HG02884 (cell line): ENCODE data around the gene CLIP2.
"Not testable (repeated sequence)": the region's sequence is repeated elsewhere in the genome, so short reads cannot be mapped to it uniquely, and the experiment has no call there.

ENCODE experiments used
- ATAC-seq: cut with Tn5 transposase; IDR thresholded peaks from one replicate; pipeline ENCODE4 v1.9.1; 2021; ENCODE audit warnings: mild to moderate bottlenecking, moderate library complexity; ENCODE audit not compliant: unreplicated experiment

Gene CLIP2

DNA sequence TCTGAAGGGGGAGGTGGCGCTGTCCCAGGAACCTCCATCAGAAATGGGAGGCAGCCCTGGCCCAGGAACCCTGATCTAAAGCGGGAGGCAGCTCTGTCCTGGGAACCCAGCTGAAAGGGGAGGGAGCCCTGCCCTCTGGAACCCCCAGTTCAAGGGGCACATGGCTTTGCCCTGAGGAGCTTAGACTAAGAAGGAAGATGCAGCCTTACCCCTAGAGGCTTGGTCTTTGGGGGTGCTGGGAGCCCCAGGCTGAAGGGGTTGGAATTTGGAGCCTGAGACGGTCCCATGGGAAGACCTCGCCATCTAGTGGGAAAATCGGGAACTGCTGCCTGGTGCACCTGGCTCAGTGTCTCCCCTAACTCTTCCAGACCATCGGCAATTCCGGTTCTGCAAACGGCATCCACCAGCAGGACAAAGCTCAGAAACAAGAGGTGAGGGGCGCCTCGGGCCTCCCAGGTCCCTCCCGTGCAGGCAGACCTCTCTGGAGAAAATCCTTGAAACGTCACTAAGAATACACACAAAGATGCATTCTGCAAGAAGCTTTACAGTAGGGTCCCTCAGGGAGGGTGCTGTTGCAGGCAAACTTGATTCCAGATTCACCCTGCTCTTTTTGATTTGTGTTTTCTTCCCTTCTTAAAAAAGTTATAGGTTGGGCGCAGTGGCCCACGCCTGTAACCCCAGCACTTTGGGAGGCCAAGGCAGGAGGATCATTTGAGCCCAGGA is 112.1 kb downstream of the CLIP2 start:
- ATAC-seq = no peak

DNA sequence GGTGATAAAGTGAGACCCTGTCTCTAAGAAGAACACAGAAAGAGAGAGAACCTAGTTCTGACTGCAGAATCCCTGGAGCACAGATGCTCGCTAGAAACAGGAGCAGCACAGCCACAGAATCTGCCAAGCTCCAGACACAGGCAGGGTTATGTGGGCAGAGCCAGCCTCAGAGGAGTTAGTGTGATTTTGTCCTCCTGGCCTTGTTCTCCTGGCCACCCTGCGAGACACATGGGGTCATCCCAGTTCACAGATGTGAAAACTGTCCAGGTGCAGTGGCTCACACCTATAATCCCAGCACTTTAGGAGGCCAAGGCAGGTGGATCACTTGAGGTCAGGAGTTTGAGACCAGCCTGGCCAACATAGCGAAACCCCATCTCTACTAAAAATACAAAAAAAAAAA is 113.5 kb downstream of the CLIP2 start:
- ATAC-seq = not testable (repeated sequence)

DNA sequence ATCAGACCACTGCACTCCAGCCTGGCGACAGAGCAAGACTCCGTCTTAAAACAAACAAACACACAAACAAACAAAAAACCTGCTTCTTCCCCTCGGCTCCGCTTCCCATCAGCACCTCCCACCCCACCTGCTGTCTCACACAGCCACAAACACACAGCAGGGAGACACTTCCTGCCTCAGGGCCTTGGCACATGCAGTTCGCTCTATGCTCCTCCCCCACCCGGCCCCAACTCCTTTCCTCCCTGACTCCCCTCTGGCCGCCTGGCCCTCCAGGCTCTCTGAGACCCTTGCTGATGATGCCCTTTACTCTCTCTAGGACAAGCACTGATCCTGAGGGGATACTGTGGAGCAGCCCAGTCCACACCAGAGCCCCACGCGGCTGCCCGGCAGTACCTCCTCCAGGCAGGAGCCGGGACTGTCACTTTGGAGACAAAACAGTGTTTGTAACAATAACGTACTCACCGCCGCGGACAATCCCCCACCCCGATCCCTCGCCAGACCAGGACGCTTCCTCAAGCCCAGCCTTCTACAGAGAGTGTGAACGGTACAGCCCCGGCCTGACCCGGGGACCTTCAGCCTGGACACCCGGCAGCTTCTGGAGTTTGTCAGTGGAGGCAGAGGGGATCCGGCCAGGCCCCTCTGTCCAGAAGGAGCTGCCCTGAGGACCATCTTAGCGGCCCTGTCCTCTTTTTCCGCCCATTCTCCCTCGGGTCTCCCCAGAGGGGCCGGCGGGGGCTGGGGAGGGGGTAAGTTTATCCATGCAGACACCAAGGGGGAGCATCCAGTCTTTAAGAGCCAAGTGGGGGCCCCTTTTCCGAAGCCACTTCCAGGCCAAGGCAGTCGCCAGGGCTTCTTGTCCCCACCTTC is 114.5 kb downstream of the CLIP2 start:
- ATAC-seq = no peak

DNA sequence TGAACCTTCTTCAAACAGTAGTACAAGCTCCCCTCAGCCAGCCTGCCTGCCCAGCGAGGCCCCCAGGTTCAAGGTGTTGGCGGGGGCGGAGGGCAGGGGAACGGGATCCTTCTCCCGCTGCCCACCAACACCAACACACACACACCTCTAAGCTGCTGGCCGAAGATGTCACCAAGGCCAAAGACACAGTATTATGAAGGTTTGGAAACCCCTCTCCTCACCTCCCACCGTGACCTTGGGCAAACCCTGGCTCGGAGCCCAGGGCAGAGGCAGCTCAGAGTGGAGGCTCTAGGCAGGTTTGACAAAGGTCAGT is 115.1 kb downstream of the CLIP2 start:
- no peak for ATAC-seq

DNA sequence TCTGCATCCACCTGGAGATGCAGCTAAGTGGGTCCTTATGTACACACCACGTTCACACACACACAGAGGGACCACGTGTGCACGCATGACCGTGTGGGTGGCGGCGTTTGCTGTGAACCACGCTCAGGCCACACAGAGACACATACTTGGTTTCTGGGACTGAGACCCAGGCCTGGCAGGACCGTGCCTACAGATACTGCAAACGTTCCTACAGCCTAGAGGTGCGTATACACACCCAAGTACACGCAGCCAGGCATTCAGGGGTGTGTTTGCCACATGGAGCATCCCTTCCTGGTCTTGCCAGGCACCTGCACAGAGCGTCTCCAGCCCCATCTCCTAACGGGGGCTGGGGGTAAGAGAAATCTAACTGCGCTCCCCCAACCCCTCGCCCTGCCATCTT is 115.5 kb downstream of the CLIP2 start:
- ATAC-seq = no peak

DNA sequence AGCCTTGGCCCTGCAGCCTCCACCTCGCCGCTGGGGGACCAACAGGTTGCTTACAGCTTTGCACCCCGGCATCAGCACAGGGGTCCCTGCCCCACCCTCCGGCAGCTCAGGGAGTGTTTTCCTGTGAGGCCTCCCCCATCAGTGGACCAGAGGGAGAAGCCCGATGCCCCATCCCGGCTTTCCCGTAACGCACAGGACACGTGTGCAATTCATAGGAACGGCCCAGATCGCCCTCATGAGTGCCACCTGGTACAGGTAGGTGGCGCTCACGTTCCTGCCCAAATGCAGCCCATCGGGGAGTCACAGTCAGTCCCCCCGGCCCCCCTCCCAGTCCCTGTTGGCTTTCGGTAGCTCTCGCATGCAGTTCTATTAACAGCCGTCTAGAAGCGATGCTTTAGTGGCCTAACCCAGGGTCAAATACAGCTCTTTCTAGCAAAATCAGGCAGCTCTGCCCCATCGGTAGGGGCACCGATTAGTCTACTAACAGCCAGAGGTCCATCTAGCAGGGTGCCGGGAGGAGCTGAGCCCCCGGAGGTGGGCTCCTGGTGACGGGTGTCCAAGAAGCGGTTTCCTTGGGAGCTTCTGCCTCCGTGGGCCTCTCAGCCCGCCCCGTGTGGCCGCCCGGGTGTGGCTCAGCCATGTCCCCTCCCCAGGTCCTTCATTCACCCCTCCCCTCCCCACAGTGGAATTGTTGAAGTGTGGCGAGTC is 116.1 kb downstream of the CLIP2 start:
- no peak for ATAC-seq

DNA sequence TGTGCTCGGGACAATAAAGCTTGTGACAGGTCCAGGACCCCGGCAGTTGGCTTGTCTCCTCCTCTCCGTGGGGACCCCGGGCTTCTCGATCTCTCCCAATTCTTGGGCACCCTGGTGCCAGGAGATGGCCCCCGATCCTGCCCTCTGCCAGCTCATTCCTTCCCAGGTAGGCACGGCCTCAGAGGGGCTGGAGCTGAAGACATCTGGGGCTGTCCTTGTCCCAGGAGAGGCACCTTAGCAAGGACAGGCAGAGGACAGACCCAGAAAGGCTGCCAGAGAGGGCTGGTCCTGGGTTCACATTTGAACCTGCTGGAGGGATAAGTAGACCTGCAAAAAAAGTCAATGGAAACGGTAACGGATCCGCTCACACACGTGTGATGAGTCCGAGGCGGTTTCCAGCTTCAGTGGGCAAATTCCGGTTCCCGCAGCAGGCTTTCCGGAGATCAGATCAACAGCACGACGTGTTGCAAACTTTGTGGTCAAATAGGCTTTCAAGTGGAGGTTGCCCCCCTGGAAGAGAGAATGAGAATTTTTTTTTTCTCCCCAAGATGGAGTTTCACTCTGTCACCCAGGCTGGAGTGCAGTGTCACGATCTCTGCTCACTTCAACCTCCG is 116.8 kb downstream of the CLIP2 start:
- no peak for ATAC-seq

DNA sequence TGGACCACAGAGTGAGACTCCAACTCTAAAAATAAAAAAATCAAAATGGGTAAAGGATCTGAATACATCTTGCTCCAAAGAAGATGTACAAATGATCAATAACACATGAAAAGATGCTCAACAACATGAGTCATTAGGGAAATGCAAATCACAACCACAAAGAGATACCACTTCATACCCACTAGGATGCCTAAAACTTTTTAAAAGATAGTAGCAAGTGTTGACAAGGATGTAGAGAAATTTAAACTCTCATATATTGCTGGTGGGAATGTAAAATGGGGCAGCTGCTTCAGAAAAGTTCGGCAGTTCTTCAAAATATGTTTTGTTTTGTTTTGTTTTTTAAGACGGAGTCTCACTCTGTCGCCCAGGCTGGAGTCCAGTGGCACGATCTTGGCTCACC is 118.8 kb downstream of the CLIP2 start:
- no peak for ATAC-seq

DNA sequence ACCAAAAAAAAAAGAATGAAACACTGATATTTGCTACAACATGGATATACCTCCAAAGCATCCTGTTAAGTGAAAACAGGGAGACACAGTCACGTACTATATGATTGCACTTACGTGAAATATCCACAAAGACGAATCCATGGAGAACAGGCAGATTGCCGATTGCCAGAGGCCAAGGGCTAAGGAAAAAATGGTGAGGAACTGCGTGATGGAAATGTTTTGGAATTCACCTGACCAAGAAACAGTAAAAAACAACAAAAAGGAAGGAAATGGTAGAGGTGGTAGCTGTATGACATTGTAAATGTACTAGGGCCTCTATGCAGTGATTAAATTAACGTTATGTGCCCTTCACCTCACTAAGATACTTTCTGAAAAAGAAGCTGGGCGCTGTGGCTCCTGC is 120.4 kb downstream of the CLIP2 start:
- no peak for ATAC-seq

DNA sequence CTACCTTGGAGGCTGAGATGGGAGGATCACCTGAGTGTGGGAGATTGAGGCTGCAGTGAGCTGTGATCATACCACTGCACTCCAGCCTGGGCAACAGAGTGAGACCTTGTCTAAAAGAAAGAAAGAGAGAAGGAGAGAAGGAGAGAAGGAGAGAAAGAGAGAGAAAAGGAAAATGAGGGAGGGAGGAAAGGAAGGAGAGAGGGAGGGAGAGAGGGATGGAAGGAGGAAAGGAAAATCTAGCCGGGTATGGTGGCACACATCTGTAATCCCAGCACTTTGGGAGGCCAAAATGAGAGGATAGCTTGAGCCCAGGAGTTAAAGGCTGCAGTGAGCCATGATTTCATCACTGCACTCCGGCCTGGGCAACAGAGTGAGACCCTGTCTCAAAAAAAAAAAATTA is 121.6 kb downstream of the CLIP2 start:
- ATAC-seq = no peak

DNA sequence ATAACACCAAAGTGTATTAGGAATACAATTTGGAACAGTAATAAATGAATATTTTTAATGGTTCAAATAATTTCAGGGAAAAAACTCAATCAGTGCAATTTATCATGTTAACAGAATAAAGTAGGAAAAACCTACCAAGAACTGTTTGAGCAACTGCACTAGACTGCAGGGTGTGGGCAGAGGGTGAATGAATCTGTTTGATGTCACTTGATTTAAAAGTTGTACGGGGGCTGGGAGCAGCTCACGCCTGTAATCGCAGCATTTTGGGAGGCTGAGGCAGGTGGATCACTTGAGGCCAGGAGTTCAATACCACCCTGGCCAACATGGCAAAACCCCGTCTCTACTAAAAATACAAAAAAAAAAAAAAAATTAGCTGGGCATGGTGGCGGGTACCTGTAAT is 122.4 kb downstream of the CLIP2 start:
- not testable (repeated sequence) for ATAC-seq

DNA sequence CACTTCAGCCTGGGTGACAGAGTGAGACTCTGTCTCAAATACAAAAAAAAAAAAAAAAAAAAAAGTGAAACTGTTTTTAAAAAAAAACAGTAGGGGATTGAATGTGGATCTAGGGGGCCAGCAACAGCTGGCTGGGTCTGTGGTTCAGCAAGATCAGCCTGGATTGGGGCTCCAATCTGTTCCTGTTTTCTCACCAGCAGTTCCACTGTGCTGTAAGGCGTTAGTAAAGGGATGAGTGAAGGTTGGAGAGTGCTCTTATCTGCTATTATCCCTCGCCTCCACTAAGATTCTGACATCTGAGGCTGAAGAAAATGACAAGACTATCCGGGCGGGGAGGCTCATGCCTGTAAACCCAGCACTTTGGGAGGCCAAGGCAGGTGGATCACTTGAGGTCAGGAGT is 122.8 kb downstream of the CLIP2 start:
- ATAC-seq = no peak

DNA sequence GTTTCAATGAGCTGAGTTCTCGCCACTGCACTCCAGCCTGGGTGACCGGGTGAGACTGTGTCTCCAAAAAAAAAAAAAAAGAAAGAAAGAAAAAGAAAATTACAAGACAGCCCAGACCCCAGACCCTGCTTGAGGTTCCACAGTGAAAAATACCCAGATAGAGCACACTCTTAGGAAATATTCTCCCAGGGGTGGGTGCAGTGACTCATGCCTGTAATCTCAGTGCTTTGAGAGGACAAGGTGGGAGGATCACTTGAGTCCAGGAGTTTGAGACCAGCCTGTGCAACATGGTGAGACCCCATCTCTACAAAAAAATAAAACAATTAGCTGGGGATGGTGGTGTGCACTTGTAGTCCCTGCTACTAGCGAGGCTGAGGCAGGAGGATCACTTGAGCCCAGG is 123.4 kb downstream of the CLIP2 start:
- ATAC-seq = no peak

DNA sequence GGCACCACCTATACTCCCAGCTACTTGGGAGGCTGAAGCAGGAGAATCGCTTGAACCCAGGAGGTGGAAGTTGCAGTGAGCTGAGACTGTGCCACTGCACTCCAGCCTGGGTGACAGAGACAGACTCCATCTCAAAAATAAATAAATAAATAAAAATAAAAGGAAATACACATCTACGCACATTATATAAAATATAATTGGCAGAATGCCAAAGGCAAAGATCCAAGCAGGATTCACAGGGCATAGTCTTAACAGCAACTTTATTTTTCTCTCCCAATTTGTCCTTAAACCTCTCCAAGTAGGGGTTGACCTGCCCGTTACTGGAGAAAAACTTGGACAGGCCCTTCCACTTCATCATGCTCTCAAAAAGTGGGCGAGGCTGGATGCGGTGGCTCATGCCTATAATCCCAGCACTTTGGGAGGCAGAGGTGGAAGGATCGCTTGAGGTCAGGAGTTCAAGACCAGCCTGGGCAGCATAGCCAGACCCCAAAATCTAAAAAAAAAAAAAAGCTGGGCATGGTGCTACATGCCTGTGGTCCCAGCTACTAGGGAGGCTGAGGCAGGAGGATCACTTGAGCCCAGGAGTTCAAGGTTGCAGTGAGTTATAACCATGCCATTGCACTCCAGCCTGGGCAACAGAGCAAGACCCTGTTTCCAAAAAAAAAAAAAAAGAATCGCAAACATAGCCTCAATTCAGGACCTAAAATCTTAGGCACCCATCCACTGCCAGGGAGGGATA is 125.6 kb downstream of the CLIP2 start:
- not testable (repeated sequence) for ATAC-seq

DNA sequence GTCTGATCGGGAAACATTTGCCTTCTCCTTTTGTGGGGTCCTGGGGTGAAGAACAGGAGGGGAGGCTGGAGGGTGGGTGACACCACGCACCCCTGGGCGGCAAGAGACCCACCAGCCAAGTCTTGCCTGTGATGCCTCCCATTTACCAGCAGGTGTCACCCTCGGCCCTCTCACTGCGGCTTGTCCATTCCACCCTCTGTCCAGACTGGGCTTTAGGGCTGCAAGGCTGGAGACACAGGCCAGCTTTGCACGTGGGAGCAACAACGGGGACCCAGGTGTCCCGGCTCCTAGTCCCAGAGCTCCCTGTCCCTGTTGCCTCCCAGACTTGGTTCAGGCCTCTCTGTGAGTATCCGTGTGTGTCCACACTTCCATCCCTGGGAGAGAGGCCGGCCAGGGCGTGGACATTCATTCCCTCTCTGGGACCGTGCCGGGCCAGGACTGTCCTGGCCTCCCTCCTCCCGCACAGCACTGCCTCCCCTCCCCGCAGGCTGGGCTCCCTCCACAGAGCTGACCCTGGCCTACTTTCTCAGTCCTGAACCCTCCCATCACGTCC is 128.3 kb downstream of the CLIP2 start:
- ATAC-seq = no peak

DNA sequence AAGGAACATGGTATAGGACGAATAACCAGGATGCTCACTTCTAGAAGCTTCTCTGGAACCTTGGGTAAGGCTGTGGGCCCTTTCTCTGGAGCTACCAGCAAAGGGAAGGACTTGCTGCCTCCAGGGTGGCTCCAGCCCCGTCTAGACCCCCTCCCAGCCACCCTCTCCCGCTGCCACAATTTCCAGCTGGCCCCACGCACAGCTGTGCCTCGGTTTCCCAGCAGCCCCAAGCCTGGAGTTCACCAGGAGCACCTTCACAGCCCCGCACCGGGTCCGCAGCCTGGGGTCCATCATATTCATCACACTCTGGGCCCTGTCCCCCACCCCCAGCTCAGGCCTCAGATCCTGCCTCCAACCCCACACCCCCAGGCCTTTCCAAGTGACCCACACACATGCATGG is 128.9 kb downstream of the CLIP2 start:
- ATAC-seq = no peak

DNA sequence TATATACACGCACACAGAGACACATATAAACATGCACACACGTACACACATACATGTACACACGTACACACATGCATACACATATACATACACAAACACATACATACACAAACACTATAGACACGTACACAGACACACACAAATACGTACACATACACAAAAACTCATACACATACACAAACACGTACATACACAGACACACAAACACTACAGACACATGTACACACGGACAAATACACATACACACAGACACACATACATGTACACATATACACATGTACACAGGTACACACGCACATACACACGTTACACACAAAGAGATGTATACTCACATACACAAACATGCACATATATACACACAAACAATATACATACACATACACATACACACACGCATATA is 129.3 kb downstream of the CLIP2 start:
- ATAC-seq = no peak

DNA sequence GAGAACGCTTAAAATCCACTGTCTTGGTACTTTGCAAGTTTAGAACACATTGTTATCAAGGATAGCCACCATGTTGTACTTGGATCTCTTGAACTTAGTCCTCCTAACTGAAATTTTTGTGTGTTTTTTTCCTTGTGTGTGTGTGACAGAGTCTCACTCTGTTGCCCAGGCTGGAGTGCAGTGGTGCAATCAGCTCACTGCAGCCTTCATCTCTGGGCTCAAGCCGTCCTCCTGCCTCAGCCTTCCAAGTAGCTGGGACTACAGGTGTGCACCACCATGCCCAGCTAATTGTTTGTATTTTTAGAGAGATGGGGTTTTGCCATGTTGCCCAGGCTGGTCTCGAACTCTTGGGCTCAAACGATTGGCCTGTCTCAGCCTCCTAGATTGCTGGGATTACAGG is 130.0 kb downstream of the CLIP2 start:
- ATAC-seq = not testable (repeated sequence)

DNA sequence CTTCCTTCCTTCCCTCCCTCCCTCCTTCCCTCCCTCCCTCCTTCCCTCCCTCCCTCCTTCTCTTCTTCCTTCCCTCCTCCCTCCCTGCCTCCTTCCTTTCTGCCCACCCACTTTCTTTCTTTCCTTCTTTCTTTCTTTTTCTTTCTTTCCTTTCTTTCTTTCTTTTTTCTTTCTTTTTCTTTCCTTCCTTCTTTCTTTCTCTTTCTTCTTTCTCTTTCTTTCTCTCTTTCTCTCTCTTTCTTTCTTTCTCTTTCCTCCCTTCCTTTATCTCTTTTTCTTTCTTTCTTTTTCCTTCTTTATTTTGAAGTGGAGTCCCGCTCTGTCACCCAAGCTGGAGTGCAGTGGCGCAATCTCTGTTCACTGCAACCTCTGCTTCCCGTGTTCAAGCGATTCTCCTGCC is 130.8 kb downstream of the CLIP2 start:
- no peak for ATAC-seq

DNA sequence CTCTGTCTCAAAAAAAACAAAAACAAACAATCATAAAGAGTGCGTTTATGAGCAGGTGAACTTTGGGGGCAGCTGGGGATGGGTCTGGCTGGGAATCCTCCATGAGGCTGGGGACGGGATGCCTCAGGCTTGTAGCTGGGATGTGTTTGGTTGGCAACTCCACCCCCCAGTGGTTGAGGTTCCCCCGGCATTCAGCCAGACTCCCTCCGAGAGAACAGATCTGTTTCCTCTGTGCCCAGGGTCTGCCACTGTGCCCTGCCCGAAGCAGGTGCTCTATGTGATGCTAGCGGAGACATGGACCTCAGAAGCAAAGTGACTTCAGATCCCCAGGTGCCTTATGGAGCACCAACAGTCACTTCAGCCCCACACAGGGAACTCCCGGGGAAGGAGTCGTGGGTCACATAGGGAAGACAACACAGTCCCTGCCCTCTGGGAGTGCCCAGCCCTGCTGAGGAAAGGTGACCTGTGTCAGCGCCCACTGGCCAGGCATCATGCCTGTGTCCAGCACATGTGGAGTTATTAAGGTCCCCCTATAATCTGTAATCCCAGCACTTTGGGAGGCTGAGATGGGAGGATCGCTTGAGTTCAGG is 135.2 kb downstream of the CLIP2 start:
- no peak for ATAC-seq
